ENCODE measurements around the gene CEP170B. TPM values are rescaled to one million over a fixed set of nuclear protein-coding genes. Genes with fewer than 3 reads are reported as not detected.

Gene CEP170B
- total and polyA plus RNA-seq, 9 of the 15 experiments (the other 6 are each of a cell fraction or from before 2014, with no cell fraction given): 0.01 to 10.2 (median 2.2) TPM

DNA sequence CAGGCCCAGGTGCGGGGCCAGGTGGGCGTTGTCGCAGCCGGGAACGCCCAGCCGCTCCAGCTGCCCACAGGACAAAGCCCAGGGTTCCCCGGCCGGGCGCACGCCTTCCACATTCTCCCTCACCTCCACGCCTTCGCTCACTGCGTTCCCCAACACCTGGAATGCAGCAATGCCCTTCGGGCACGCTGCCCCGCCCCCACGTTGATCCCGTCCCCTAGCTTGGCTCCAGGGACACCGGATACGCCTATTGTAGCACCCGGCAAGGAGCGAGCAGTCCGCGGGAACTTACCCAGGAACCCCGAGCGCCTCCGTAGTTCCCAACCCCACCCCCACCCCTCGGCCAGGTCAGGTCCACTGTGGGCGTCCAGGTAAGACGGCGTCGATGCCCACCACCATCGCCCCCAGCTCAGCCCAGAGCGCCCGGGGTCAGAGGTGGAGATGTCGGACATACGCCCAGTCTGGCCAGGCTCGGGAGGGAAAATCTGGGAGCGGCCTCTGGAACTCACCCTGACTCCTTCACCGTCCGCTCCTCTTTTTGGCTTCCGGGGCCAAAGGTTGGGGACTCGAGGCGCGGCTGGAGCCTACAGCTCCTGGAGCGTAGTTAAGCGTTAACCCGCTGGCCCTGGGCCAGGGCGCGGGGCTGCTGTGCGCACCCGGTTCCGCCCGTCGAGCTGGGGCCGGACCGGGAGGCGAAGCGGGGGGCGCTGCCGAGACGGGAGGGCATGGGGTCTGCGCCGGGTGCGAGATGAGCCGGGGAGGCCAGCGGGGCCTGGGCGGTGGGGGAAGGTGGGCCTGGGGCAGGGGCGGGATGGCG lies 594 bp upstream of the CEP170B start (continued):
- TF ChIP-seq, protein P1, sequence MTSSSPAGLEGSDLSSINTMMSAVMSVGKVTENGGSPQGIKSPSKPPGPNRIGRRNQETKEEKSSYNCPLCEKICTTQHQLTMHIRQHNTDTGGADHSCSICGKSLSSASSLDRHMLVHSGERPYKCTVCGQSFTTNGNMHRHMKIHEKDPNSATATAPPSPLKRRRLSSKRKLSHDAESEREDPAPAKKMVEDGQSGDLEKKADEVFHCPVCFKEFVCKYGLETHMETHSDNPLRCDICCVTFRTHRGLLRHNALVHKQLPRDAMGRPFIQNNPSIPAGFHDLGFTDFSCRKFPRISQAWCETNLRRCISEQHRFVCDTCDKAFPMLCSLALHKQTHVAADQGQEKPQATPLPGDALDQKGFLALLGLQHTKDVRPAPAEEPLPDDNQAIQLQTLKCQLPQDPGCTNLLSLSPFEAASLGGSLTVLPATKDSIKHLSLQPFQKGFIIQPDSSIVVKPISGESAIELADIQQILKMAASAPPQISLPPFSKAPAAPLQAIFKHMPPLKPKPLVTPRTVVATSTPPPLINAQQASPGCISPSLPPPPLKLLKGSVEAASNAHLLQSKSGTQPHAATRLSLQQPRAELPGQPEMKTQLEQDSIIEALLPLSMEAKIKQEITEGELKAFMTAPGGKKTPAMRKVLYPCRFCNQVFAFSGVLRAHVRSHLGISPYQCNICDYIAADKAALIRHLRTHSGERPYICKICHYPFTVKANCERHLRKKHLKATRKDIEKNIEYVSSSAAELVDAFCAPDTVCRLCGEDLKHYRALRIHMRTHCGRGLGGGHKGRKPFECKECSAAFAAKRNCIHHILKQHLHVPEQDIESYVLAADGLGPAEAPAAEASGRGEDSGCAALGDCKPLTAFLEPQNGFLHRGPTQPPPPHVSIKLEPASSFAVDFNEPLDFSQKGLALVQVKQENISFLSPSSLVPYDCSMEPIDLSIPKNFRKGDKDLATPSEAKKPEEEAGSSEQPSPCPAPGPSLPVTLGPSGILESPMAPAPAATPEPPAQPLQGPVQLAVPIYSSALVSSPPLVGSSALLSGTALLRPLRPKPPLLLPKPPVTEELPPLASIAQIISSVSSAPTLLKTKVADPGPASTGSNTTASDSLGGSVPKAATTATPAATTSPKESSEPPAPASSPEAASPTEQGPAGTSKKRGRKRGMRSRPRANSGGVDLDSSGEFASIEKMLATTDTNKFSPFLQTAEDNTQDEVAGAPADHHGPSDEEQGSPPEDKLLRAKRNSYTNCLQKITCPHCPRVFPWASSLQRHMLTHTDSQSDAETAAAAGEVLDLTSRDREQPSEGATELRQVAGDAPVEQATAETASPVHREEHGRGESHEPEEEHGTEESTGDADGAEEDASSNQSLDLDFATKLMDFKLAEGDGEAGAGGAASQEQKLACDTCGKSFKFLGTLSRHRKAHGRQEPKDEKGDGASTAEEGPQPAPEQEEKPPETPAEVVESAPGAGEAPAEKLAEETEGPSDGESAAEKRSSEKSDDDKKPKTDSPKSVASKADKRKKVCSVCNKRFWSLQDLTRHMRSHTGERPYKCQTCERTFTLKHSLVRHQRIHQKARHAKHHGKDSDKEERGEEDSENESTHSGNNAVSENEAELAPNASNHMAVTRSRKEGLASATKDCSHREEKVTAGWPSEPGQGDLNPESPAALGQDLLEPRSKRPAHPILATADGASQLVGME (CRISPR knock-in tag; IDR thresholded peaks at IDR 0.05): no peak
- TF ChIP-seq HNRNPLL (IDR thresholded peaks at IDR 0.05; ENCODE audit: low read depth, low read length, poor library complexity, severe bottlenecking) (no peak), GABPB1 (CRISPR knock-in tag; IDR thresholded peaks at IDR 0.05) (no peak), RAD51 (IDR thresholded peaks at IDR 0.05; ENCODE audit: borderline replicate concordance, low read depth) (no peak), ZNF146 (CRISPR knock-in tag; IDR thresholded peaks at IDR 0.05; ENCODE audit: unreplicated experiment) (no peak), POLR2B (IDR thresholded peaks at IDR 0.05; ENCODE audit: low read depth, partially characterized antibody) (no peak), TARDBP (IDR thresholded peaks at IDR 0.05) (no peak), TCFL5 (CRISPR knock-in tag; conservative IDR thresholded peaks at IDR 0.05) (no peak), ELF1 (tag; IDR thresholded peaks at IDR 0.05) (no peak), PHF8 (IDR thresholded peaks at IDR 0.05; ENCODE audit: borderline replicate concordance, low read length) (peak; percentile 3; the same call in 1 of the 2 replicates), CEBPG (CRISPR knock-in tag; IDR thresholded peaks at IDR 0.05) (no peak), CEBPG (tag; conservative IDR thresholded peaks at IDR 0.05 in 1 of 2, IDR thresholded peaks at IDR 0.05 in 1 of 2) (no peak), MBD2 (IDR thresholded peaks at IDR 0.05; ENCODE audit: borderline replicate concordance, low read depth) (no peak), NFIC (IDR thresholded peaks at IDR 0.05) (peak; percentile 81), TFAM (CRISPR knock-in tag; conservative IDR thresholded peaks at IDR 0.05) (no peak)
- TF ChIP-seq, protein P2, sequence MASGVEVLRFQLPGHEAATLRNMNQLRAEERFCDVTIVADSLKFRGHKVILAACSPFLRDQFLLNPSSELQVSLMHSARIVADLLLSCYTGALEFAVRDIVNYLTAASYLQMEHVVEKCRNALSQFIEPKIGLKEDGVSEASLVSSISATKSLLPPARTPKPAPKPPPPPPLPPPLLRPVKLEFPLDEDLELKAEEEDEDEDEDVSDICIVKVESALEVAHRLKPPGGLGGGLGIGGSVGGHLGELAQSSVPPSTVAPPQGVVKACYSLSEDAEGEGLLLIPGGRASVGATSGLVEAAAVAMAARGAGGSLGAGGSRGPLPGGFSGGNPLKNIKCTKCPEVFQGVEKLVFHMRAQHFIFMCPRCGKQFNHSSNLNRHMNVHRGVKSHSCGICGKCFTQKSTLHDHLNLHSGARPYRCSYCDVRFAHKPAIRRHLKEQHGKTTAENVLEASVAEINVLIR (CRISPR knock-in tag; IDR thresholded peaks at IDR 0.05): no peak
- TF ChIP-seq, protein P3, sequence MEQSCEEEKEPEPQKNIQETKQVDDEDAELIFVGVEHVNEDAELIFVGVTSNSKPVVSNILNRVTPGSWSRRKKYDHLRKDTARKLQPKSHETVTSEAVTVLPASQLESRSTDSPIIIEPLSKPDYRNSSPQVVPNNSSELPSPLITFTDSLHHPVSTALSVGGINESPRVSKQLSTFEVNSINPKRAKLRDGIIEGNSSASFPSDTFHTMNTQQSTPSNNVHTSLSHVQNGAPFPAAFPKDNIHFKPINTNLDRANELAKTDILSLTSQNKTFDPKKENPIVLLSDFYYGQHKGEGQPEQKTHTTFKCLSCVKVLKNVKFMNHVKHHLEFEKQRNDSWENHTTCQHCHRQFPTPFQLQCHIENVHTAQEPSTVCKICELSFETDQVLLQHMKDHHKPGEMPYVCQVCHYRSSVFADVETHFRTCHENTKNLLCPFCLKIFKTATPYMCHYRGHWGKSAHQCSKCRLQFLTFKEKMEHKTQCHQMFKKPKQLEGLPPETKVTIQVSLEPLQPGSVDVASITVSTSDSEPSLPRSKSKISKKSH (CRISPR knock-in tag; IDR thresholded peaks at IDR 0.05): no peak
- TF ChIP-seq, protein P4, sequence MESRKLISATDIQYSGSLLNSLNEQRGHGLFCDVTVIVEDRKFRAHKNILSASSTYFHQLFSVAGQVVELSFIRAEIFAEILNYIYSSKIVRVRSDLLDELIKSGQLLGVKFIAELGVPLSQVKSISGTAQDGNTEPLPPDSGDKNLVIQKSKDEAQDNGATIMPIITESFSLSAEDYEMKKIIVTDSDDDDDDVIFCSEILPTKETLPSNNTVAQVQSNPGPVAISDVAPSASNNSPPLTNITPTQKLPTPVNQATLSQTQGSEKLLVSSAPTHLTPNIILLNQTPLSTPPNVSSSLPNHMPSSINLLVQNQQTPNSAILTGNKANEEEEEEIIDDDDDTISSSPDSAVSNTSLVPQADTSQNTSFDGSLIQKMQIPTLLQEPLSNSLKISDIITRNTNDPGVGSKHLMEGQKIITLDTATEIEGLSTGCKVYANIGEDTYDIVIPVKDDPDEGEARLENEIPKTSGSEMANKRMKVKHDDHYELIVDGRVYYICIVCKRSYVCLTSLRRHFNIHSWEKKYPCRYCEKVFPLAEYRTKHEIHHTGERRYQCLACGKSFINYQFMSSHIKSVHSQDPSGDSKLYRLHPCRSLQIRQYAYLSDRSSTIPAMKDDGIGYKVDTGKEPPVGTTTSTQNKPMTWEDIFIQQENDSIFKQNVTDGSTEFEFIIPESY (CRISPR knock-in tag; IDR thresholded peaks at IDR 0.05): no peak

Data from K562 (cell line).